Spleen (tissue), 11 donors: ENCODE data around the gene SLIT3. TPM values are rescaled to one million over a fixed set of nuclear protein-coding genes. Genes with fewer than 3 reads are reported as not detected.
A peak's percentile ranks its signal among the peaks of the same experiment; 100 is the strongest.

Source experiments
- DNase-seq: peaks from one replicate; pipeline ENCODE4 v3.0.0-alpha.2; 2020
- H3K27ac ChIP-seq, 8 donors: fragments of 200-600 bp; sonication (generic) in 7 of 8; 1 replicate in 4 of 8; 2 replicates in 4 of 8; pipeline versions ENCODE4 v1.5.0 to v1.8.0; 2016 to 2021; ENCODE audit warnings: inconsistent platforms in 4 of 8, mild to moderate bottlenecking in 4 of 8, moderate library complexity in 1 of 8
- H3K27me3 ChIP-seq, 7 donors: fragments of 200-600 bp; sonication (generic) in 6 of 7; replicated peaks in 1 of 7; 1 replicate in 4 of 7; 2 replicates in 3 of 7; pipeline versions ENCODE4 v1.5.0 to v1.8.0; 2016 to 2021; ENCODE audit warnings: inconsistent platforms in 3 of 7, mild to moderate bottlenecking in 1 of 7
- H3K36me3 ChIP-seq, 6 donors: fragments of 200-600 bp; sonication (generic) in 5 of 6; 1 replicate in 4 of 6; 2 replicates in 2 of 6; pipeline versions ENCODE4 v1.5.0 to v1.8.0; 2016 to 2021; ENCODE audit warnings: inconsistent platforms in 2 of 6
- H3K4me1 ChIP-seq, 6 donors: fragments of 200-600 bp; sonication (generic) in 5 of 6; 1 replicate in 3 of 6; 2 replicates in 3 of 6; pipeline versions ENCODE4 v1.5.0 to v1.8.0; 2016 to 2021; ENCODE audit warnings: inconsistent platforms in 3 of 6
- H3K4me3 ChIP-seq, 8 donors: fragments of 200-600 bp; sonication (generic) in 7 of 8; 1 replicate in 4 of 8; 2 replicates in 4 of 8; pipeline versions ENCODE4 v1.5.0 to v1.8.0; 2016 to 2021; ENCODE audit warnings: inconsistent platforms in 4 of 8, mild to moderate bottlenecking in 4 of 8, moderate library complexity in 2 of 8
- H3K9me3 ChIP-seq, 8 donors: fragments of 200-600 bp; sonication (generic) in 7 of 8; 1 replicate in 4 of 8; 2 replicates in 4 of 8; pipeline versions ENCODE4 v1.5.0 to v1.8.0; 2016 to 2021; ENCODE audit warnings: inconsistent platforms in 4 of 8
- POLR2A ChIP-seq, 3 donors: fragments of 450-650 bp; IDR thresholded peaks; one replicate each; pipeline ENCODE4 v1.5.1; 2017; ENCODE audit warnings: antibody characterized with exemption in 3 of 3, mild to moderate bottlenecking in 1 of 3
- POLR2AphosphoS5 ChIP-seq, 3 donors: sonication (generic); formaldehyde crosslinking; IDR thresholded peaks; one replicate each; pipeline ENCODE4 v1.5.1; 2017; ENCODE audit warnings: antibody characterized with exemption in 3 of 3
- WGBS, 5 donors: extraction: QIAGEN DNeasy Blood & Tissue Kit in 3 of 5; methylation state at CpG; one replicate each; pipeline versions ENCODE4 v1.1.5 to v1.1.7; 2013 to 2018; 5-methylcytosine and 5-hydroxymethylcytosine counted together
- intact Hi-C: fragments of 100-400 bp; cut with DNase I; formaldehyde crosslinking; loops from one replicate; pipeline ENCODE4 v1.15.0; 2023; ENCODE audit warnings: low total_unique reads
- polyA plus RNA-seq, 3 donors: library from polyadenylated mRNA; stranded (reverse); fragments of 200-250 nt; gene quantifications; one replicate each; pipeline ENCODE4 v1.2.1, GENCODE V29; 2013
- total RNA-seq, 7 donors: library from RNA; depleted of rRNA in 3 of 7; stranded (reverse); fragments of >200 nt in 3 of 7; fragmentation: NEBNext Ultra II Directional in 4 of 7; extraction: Animal tissue kit (Norgen Biotek cat#: 25700) in 4 of 7; gene quantifications; one replicate each; pipeline versions ENCODE4 v1.1.0 to v1.2.1, GENCODE V29; 2016 to 2021
- TF ChIP-seq, protein P1 (sequence below), 11 experiments: fragments of 200-600 bp in 7 of 11; fragments of 450-650 bp in 4 of 11; sonication (generic) in 4 of 11; IDR thresholded peaks in 8 of 11; conservative IDR thresholded peaks in 3 of 11; 1 replicate in 7 of 11; 2 replicates in 4 of 11; pipeline versions ENCODE4 v1.4.0 to v1.8.0; 2016 to 2021; ENCODE audit warnings: antibody characterized with exemption in 11 of 11, inconsistent platforms in 4 of 11, mild to moderate bottlenecking in 1 of 11
- donor health status: healthy with polysubstance abuse.
- donor health status: DM: no; HTN: no; CAD: no; lungs with moderate emphysema.
- donor health status: DM: no; HTN: no; CAD: no.
- donor health status: Bipolar disorder and iron deficiency.
- donor health status: healthy.
- donor health status: DM: no; HTN: no; CAD: no.
- donor health status: DM: yes; HTN: yes; CAD: no.

SLIT3 gene
- total and polyA plus RNA-seq, 10 donors: 0.33 to 54.0 (median 13.2) TPM

DNA sequence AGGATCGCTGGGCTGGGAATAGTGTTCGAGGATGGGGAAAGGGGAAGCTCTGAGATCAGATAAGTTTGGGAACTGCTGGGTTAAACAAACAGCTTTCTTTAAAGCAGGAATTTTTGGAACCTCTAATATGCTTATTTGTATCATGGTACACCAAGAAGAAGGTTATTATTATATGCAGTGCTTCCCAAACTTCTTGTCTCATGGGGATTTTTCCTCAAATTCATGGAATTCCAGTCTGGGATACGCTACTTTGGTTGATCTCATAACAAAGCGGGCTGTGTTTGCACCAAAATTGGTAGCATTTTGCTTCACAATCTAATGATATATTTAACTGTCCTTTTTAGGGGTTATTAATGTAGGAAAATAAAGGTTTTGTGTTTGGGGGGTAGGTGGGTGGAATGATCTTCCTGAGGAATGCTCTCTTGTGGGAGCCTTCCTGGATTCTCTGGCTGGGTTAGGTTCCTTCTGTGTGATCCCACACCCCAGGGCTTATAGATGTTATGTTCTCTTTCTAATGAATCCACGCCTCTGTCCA lies 605.6 kb downstream of the SLIT3 start:
- Histone ChIP-seq H3K4me1 (peaks cover 0 to 9% (median 0%) of the 10 kb centered on the region in 6 donors), H3K27me3 (peaks cover 0 to 16% (median 0%) of the 10 kb centered on the region in 7 donors), H3K9me3 (no peaks in the 10 kb centered on the region), H3K4me3 (no peak overlapping the region), H3K27ac (no peak overlapping the region), H3K36me3 (no peaks in the 10 kb centered on the region)
- DNase-seq: no peak
- intact Hi-C loops: no loop called here
- TF ChIP-seq POLR2A (IDR thresholded peaks at IDR 0.05) (no peak), POLR2AphosphoS5 (IDR thresholded peaks at IDR 0.05) (no peak)
- TF ChIP-seq, protein P1, sequence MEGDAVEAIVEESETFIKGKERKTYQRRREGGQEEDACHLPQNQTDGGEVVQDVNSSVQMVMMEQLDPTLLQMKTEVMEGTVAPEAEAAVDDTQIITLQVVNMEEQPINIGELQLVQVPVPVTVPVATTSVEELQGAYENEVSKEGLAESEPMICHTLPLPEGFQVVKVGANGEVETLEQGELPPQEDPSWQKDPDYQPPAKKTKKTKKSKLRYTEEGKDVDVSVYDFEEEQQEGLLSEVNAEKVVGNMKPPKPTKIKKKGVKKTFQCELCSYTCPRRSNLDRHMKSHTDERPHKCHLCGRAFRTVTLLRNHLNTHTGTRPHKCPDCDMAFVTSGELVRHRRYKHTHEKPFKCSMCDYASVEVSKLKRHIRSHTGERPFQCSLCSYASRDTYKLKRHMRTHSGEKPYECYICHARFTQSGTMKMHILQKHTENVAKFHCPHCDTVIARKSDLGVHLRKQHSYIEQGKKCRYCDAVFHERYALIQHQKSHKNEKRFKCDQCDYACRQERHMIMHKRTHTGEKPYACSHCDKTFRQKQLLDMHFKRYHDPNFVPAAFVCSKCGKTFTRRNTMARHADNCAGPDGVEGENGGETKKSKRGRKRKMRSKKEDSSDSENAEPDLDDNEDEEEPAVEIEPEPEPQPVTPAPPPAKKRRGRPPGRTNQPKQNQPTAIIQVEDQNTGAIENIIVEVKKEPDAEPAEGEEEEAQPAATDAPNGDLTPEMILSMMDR (IDR thresholded peaks at IDR 0.05 in 8 of 11, conservative IDR thresholded peaks at IDR 0.05 in 3 of 11): no peak
- WGBS, 5 donors: 73 to 78% (median 75%) methylated on average over 5 of the region's 5 CpGs

DNA sequence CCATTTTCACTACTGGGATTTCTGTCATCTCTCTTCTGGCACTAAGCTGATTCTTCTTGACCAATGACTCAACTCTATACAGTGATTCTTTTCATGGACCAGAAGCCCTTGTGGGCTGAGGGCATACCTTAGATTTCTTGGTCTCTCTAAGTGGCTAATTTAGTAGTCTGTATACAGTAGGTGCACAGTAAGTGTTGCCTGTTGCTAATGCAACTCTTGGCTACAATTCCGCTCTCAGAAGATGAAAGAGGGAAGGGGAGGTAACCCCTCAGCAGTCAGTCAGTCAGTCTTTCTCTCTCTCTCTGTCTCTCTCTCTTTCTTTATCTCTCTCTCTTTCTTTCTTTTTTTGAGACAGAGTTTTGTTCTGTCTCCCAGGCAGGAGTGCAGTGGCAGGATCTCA lies 606.6 kb downstream of the SLIT3 start:
- intact Hi-C loops: no loop called here
- Histone ChIP-seq H3K4me1 (peaks cover 0 to 9% (median 0%) of the 10 kb centered on the region in 6 donors), H3K27me3 (peaks cover 0 to 16% (median 0%) of the 10 kb centered on the region in 7 donors), H3K27ac (no peak overlapping the region), H3K9me3 (no peaks in the 10 kb centered on the region), H3K36me3 (no peaks in the 10 kb centered on the region), H3K4me3 (no peak overlapping the region)
- DNase-seq: no peak
- 87 to 100% (median 100%) methylated on average over 1 of the region's 1 CpG for WGBS, 5 donors
- TF ChIP-seq POLR2AphosphoS5 (IDR thresholded peaks at IDR 0.05): no peak
- TF ChIP-seq, protein P1 (IDR thresholded peaks at IDR 0.05 in 8 of 11, conservative IDR thresholded peaks at IDR 0.05 in 3 of 11): no peak
- no peak for TF ChIP-seq POLR2A (IDR thresholded peaks at IDR 0.05)

GRCh38 chr5:168693883-168694282 lies 607.1 kb downstream of the SLIT3 start:
- intact Hi-C loops: no loop called here
- no peaks in the 10 kb centered on the region for H3K36me3 ChIP-seq
- WGBS, 5 donors: 62 to 90% (median 74%) methylated on average over 3 of the region's 3 CpGs
- peaks cover 0 to 6% (median 0%) of the 10 kb centered on the region in 6 donors for H3K4me1 ChIP-seq
- H3K27me3 ChIP-seq: peaks cover 0 to 16% (median 0%) of the 10 kb centered on the region in 7 donors
- TF ChIP-seq, protein P1 (IDR thresholded peaks at IDR 0.05 in 8 of 11, conservative IDR thresholded peaks at IDR 0.05 in 3 of 11): no peak
- TF ChIP-seq POLR2A (IDR thresholded peaks at IDR 0.05): no peak
- no peak for TF ChIP-seq POLR2AphosphoS5 (IDR thresholded peaks at IDR 0.05)
- DNase-seq: peak; percentile 40
- H3K4me3 ChIP-seq: no peak overlapping the region
- H3K27ac ChIP-seq: no peak overlapping the region
- H3K9me3 ChIP-seq: no peaks in the 10 kb centered on the region

DNA sequence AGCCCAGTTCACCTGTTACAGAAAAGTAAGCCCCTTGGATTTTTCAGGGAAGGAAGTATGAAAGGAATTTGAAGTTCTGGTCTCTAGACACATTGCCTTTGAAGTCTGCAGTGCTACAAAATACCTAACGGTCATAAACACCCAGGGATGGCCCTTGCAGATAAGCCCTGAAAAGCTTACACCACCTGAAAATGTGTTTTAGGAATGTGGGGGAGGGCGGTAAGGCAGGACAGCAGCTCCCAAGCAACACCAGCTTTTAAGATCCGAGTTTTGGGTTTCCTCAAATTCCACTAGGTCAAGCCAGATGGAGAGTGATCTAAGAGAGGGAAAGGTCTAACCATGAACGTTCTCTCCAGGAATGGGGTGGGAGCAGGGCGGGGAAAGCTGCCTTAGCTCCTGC lies 607.6 kb downstream of the SLIT3 start:
- Histone ChIP-seq H3K4me1 (peaks cover 0 to under 1% (median 0%) of the 10 kb centered on the region in 6 donors), H3K27ac (no peak overlapping the region), H3K9me3 (no peaks in the 10 kb centered on the region), H3K27me3 (peaks cover 0 to 16% (median 0%) of the 10 kb centered on the region in 7 donors), H3K4me3 (no peak overlapping the region), H3K36me3 (no peaks in the 10 kb centered on the region)
- DNase-seq: peak; percentile 28
- TF ChIP-seq POLR2A (IDR thresholded peaks at IDR 0.05) (no peak), POLR2AphosphoS5 (IDR thresholded peaks at IDR 0.05) (no peak)
- TF ChIP-seq, protein P1 (IDR thresholded peaks at IDR 0.05 in 8 of 11, conservative IDR thresholded peaks at IDR 0.05 in 3 of 11): no peak
- intact Hi-C loops: no loop called here
- WGBS, 5 donors: 60 to 81% (median 74%) methylated on average over 5 of the region's 5 CpGs
